Left kidney (tissue), 2 donors: ENCODE data around the gene ORAI3. TPM values are rescaled to one million over a fixed set of nuclear protein-coding genes. Genes with fewer than 3 reads are reported as not detected.
A peak's percentile ranks its signal among the peaks of the same experiment; 100 is the strongest.

Source experiments
- DNase-seq: peaks from one replicate; pipeline ENCODE4 v3.0.0-alpha.2; 2013
- polyA plus RNA-seq: library from polyadenylated mRNA; unstranded; fragments of 120-200 nt; gene quantifications from one replicate; pipeline ENCODE4 v1.2.1, GENCODE V29; 2013; ENCODE audit not compliant: insufficient read length

Gene ORAI3
- polyA plus RNA-seq, 1 donor, result 17.2 TPM

DNA sequence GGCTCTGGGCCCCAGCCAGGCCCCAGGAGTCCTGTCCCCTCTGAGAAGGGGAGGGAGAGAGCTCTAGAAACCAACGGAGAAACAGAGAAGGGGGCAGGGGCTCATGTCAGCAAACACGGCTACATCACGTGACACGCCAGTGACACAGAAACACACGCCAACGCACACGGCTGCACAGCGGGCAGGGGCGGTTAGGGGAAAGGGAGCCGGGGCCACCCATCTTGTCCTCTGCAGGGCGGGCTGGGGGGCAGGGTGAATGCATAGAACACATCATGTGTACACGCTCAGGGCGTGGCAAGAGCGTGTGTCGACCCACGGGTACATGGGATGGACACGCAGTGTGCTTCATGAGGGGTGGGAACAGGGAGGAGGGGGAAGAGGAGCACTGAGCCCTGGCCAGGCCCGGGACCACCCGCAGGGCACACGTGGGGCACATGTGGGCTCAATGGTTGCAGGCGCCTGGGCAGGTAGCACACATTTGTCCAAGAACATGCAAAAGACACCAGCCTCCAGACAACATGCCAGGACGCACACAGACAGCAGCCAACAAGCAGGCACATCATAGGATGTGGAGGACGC lies 40.7 kb downstream of the ORAI3 start:
- no peak for DNase-seq

GRCh38 chr16:30990105-30990504 lies 41.2 kb downstream of the ORAI3 start:
- DNase-seq, result no peak

- no peak for DNase-seq
These were observed 42.2 kb downstream of the ORAI3 start for GRCh38 chr16:30991052-30991451.

DNA sequence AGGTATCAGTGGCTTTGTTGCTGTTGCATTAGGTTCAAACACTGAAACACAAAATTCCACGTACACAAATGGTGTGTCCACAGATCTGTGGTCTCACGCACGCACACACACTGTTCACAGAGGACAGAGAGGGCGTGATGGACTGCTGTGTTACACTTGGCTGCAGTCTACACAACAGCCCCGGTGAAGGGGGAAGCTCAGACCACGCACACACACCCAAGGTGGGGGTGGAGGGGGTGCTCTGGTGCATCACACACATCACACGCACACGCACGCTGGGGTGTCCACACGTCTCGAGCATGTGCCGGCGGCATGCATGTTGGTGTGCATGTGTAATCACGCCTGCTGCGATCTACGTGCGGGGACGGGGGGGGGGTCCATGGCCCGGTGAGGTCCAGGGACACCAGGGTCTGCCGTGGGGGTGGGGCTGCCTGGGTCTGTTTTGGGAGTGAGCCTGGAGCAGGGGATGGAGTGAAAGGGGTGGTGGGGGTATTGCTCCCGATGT lies 43.5 kb downstream of the ORAI3 start:
- no peak for DNase-seq

DNA sequence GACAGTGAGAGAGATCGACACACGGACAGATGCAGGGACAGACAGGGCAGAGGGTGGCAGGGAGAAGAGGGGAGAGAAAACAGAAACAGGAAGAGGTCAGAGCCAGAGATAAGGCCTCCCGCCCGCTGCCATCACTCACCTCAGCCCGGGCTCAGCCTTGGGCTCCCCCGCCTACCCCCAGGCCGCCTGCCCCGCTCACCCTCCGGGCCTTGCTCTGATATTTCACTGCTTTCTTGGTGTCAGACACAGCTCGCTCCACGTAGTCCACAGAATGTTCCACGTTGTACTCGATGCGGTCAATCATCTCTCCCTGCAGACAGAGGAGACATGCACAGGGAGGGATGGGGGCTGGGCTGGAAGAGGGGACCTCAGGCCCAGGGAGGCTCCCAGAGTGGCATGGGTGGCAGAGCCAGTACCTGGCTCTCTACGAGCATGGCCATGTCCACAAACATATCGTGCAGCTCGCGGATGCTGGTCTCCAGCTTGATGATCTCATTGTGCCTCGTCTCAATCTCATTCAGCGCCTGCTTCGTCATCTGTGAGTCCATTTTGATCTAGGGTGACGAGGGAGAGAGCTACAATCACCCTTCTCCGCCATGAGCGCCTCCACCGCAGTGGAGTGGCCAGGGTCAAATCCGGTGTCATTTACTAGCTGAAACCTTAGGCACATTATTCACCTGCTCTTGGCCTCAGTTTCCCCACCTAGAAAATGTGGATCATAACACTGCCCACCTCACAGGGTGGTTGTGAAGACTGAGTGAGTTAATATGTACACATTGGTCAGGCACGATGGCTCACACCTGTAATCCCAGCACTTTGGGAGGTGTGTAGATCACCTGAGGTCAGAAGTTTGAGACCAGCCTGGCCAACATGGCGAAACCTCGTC lies 44.3 kb downstream of the ORAI3 start:
- DNase-seq, result no peak

GRCh38 chr16:30995927-30996323 lies 47.1 kb downstream of the ORAI3 start:
- no peak for DNase-seq

- no peak for DNase-seq
These were observed 47.6 kb downstream of the ORAI3 start for GRCh38 chr16:30996324-30996984.

GRCh38 chr16:30996985-30997724 lies 48.3 kb downstream of the ORAI3 start:
- peak; percentile 30 for DNase-seq

GRCh38 chr16:30997725-30998711 lies 49.1 kb downstream of the ORAI3 start:
- no peak for DNase-seq

GRCh38 chr16:30998852-30999761 lies 50.2 kb downstream of the ORAI3 start:
- DNase-seq, result no peak

- DNase-seq, result no peak
These were observed 52.0 kb downstream of the ORAI3 start for GRCh38 chr16:31000671-31001382.

DNA sequence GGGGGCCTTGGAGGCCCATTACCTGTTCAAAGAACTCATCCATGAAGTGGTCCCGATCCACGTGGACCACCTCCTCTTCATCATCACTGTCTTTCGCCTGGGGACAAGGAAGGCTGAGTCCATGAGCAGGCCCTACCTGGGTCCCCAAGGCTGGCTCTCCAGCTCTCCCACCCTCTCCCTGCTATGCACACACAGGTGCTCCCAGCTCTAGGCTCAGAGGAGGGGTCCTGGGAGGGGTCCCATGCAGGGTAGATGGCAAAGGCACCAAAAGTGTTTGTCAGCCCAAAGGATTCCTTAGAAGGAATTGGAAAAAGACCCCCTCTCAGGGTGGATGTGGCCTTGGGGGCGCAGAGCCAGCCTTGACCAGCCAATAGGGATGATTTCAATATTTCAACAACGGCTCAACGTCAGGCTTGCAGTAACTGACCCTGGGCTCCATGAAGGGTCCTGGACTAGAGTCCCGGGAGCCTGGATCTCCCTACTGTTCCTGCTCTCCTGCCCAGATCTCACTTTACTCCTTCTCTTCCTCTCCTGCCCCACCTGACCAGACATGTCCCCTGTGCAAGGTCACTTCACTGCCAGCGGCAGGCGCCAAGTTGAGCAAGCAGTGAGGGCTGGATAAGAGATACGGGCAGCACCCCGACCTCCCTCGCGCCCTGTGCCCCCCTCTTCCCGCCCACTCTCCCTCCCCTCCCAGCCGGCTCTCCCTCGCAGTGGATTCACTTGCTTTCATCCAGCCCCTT lies 52.8 kb downstream of the ORAI3 start:
- DNase-seq, result no peak

DNA sequence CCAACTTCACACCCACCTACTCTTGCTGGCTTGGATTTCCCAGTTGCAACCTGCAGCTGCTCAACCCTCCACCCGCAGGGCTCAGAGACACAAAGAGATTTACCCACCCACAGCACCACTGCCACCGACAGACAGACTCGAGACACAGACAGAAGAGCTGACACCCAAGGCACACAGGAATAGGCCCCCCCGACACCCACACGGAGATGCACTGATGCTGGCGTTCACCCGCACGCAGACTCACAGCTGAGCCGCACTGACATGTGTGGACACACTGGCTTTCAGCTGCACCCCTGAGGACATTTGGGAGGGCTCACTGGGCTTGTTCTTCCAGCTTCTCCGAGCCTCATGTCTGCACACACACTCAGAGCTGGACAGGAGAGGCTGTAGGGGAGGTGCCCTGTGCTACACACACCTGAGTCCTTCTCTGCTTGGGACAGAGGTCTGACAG lies 53.4 kb downstream of the ORAI3 start:
- DNase-seq, result no peak

DNA sequence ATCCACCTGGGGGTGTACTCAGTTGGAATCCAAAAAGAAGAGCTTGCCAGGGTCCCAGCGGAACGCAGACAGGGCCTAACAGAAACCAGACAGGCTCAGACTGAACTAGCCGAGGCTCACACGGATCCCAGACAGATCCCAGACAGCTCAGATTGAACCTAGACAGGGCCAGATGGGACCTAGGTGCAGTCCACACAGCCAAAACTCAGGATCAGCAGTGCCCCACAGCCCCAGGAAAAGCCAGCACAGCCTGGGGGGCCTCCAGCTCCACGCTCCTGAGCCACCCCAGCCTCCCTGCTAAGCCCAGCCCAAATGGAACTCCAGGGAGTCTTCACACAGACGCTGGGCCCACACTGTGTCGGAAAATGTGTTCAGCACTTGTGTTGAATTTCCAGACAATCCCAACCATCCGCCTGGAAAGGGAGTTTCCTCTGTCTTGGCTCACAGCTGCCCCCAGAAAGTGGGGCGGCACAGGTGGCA lies 54.0 kb downstream of the ORAI3 start:
- DNase-seq, result no peak

DNA sequence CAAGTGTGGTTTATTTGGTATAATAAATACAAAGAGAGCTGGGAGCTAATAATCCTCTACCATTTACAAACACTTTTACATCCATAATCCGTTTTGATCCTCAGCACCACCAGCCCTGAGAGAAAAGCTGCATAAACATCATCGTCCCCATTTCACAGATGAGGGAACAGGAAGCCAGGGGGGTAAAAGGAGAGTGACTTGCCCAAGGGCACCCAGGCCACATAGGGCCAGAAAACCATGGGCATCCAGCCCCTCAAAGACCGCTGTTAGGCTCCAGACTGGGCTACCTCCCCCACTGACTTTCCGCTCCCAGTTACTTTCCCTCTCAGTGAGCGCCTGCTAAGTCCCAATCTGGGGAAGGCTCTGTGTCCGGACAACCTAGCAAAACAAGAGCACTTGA lies 54.9 kb downstream of the ORAI3 start:
- DNase-seq, result no peak
